CD4-positive, alpha-beta T cell treated with Interleukin-21 for 1 hour (primary cell): ENCODE measurements around the gene CDRT15.
A peak's percentile ranks its signal among the peaks of the same experiment; 100 is the strongest.
"Not testable (repeated sequence)": the region's sequence is repeated elsewhere in the genome, so short reads cannot be mapped to it uniquely, and the experiment has no call there.

Experiments used
- DNase-seq: peaks from one replicate; pipeline ENCODE4 v3.0.0-alpha.2; 2020

Gene CDRT15

DNA sequence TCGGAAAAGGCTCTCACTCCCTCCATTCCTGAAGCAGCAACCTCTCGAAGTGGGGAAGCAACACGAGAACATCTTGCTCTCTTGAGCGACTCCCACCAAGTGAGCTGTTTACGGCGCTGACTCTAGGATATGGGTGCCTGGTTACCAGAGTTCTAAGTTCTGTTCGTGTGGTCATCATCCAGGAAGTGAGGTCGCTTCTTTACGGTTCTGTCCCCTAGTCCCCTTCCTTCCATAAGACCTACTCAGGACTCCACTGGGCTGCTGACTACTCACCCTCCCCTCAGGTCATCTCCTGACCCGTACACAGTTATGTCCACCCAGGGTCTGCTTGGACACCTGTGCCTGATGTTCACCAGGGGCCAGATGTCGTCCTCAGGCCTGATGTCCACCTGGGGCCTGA lies at the start of gene CDRT15:
Gene CDRT15 (minus strand): TSS at position 101 of the 400 bp plus-strand sequence. CDS start 29 bp downstream, at position 72.
- DNase-seq, result not testable (repeated sequence)

GRCh38 chr17:14282726-14283125 lies 46.1 kb upstream of the CDRT15 start:
- DNase-seq, result no peak

- DNase-seq, result no peak
Measured at GRCh38 chr17:14281530-14281929, 44.9 kb upstream of the CDRT15 start.

DNA sequence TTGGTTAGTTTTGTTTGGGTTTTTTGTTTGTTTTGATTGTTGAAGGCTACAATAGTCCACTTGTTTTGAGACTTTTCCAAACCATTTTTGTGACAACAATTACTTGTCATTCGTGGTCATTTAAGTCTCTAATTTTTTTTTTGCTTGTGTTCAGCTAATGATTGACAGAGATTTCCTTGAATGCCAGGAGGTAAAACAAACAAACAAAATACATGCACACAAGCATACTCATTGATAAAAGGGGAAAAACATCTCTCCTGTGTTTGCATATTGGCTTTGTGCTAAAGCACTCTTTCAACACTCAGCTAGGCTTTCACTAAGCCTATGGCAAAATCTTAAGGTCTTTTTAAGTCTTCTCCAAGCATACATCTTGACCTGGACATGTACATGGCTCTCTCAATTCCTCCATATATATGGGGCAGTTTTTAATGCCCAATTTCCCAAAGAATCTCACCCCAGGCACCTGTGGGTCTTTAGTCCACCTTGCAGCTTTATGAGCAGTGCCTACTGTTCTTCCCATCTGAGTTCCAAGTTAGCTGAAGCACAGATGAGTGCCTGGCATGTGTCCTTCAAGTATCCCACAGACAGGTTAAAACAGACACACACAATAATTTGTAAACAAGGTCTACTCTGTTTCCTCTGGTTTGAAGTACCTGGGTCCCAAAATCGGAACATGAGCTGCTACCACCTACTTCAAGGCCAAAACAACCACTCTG lies 40.0 kb upstream of the CDRT15 start:
- no peak for DNase-seq

- no peak for DNase-seq
Measured at GRCh38 chr17:14270508-14270907, 33.8 kb upstream of the CDRT15 start.

GRCh38 chr17:14269473-14269872 lies 32.8 kb upstream of the CDRT15 start:
- no peak for DNase-seq

DNA sequence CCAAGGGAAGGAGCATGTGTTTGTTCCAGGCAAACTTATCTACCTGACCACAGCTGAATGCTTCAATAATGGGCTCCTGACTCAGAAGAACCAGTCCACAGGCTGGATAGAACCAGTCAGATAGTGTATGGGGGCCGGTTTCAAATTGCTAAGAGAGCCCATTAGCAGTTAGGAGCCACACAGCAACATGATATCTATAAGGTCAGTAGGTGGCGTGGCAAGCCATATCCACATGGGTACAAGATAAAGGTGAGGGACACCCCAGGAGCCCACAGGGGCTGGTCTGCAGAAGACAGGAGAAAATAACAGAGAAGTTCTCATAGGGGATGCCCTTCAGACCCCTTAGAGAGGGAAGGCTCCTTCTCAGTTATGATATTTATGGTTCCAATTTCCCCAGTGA lies 31.6 kb upstream of the CDRT15 start:
- DNase-seq, result peak; percentile 18

GRCh38 chr17:14261406-14261805 lies 24.7 kb upstream of the CDRT15 start:
- DNase-seq, result no peak

DNA sequence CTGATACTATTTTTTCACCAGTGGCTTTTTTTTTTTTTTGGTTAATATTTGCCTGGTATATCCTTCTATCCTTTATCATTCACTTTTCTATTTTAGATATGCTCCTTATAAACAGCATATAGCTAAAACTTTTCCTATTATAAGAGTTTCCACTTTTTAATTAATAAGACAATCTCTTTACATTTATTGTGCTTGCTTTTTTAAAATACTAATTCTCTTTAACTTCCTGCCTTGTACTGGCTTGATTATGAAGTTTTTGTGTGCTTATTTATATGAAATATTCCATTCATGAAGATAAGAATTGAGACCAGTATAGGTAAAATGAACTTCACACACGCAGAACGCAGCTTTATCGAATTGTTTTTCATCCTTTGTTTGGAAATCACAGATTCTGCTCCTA lies 9.0 kb upstream of the CDRT15 start:
- no peak for DNase-seq

DNA sequence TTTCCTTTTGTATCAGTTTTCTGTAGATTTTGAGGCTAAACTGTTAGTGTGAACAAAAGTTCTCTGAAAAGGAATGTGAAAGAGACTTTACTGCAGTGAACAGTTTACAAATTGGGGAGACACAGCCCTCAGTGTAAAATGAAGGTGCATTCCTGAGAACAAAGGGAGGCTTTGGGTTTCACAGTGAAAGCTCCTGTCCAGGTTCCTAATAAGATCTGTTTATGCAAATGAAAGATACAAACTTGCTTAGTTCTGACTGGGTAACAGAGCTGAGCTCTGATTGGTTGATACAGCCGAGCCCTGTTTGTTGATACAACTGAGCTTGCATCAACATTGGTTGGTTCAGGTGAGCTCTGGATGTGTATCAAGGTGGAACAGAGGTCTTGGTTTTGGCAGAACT lies 8.3 kb upstream of the CDRT15 start:
- no peak for DNase-seq

DNA sequence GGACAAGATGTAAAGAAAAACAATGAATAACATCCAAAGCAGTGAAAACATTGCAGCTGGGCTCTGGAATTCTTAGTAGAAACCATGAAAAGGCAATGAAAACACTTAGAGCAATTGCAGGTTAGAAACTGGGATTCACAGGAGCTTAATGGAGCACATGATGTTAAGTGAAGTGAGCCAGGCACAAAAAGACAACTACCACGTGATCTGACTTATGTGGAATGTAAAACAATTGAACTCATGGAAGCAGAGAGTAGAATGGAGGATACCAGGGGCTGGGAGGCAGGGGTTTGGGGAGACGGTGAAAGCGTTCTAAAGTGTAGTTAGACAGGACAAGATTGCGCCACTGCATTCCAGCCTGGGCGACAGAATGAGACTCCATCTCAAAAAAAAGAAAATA lies 2.6 kb upstream of the CDRT15 start:
- DNase-seq, result not testable (repeated sequence)

DNA sequence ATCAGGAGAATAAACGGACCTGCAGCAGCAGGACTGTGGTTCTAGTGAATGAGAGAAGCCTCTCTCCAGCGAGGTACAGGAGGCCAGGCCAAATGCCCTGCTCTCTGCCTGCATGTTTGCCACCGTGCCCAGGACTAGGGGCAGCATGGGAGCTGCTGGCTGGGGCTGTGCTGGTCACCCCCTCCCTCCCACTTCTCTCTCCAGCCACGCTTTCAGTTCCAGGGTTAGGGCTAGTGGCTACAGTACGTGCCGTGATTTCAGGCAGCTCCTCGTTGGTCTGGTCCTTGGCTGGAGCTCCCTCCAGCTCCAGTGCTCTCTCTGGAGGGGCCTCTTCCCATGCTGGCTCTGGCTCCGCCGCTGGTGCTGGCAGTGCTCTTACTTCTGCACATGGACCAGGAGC lies 630 bp downstream of the CDRT15 start:
- DNase-seq, result not testable (repeated sequence)

DNA sequence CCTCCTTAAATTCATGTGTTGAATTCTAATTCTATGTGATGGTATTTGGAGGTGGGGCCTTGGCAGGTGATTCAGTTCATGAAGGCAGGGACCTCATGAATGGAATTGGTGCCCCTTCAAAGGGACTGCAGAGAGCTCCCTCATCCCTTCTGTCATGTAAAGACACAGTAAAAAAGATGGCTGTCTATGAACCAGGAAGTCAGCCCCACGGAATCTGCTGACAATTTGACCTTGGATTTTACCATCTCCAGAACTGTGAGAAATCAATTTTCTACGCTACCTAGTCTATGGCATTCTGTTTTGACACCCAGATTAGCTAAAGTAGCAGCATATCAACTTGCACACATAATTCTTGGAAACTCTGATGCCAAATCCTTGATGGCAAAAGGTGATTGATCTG lies 1.6 kb downstream of the CDRT15 start:
- not testable (repeated sequence) for DNase-seq

GRCh38 chr17:14231187-14231586 lies 5.5 kb downstream of the CDRT15 start:
- not testable (repeated sequence) for DNase-seq

DNA sequence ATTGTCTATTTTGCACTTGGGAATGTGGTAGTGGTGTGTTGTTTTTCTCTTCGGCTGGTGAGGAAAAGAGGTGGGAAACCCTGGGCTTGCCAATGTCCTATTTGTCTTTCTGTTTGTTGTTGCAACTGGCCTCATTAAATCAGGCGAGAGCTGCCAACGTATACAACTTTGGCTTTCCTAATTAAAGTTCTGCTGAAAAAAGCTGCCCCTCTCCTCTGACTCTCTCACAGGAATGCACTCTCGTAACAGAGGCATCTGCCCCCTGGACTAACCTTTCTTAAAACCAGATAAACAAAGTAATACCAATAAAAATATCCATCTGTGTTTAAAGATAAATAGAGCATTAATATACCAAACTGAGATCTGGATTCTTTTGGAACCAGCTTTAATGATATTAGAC lies 7.8 kb downstream of the CDRT15 start:
- no peak for DNase-seq

DNA sequence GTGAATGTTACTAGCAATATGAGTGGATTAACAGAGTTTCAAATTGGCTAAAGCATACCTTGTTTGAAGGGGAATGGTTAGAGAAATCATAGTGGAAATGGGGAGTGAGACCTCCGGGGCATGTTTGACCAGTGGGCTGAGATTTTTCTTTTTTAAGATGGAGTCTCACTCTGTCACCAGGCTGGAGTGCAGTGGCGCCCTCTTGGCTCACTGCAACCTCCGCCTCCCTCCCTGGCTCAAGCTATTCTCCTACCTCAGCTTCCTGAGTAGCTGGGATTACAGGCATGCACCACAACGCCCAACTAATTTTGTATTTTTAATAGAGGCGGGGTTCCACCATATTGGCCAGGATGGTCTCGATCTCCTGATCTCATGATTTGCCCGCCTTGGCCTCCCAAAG lies 9.6 kb downstream of the CDRT15 start:
- no peak for DNase-seq

GRCh38 chr17:14225254-14225980 lies 11.2 kb downstream of the CDRT15 start:
- no peak for DNase-seq

- DNase-seq, result no peak
Measured at GRCh38 chr17:14222611-14223010, 14.1 kb downstream of the CDRT15 start.

DNA sequence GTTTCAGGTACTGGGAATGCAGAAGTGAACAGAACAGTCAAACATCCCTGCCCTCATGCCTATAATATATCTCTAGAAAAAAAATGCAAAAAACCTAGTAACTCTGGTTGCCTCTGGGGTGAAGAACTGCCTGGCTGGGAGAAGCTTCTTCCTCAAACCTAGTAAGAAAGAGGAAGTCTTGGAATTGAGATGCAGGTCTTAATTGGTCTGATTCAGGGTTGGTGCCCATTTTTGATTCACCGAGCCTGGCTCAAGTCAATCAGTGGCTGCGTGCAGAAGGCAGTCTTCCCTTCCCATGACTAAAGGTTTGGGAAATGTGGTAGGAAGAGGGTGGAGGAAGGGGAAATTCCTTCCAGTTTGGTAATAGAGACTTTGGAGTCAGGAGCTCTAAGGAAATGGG lies 22.4 kb downstream of the CDRT15 start:
- DNase-seq, result no peak

GRCh38 chr17:14212401-14212800 lies 24.3 kb downstream of the CDRT15 start:
- DNase-seq, result no peak

- DNase-seq, result no peak
Measured at GRCh38 chr17:14211801-14212200, 24.9 kb downstream of the CDRT15 start.

DNA sequence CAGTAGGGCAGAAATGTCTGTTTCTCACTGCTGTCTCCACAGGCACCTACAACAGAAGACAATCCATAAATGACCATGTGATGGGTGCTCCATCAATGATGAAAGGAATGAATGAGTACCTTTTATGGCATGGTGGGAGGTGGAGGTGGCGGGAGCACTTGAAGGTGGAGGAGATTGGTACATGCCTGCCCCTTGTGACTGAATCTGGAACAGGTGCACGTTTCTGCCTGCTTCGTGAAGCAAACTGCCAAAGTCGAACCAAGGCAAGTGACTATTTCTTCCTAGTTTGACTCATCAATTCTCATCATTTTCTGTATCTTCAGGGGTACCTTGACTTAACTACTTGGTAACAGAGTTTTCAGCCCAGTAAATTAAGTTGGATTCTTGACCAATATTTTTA lies 25.4 kb downstream of the CDRT15 start:
- no peak for DNase-seq

DNA sequence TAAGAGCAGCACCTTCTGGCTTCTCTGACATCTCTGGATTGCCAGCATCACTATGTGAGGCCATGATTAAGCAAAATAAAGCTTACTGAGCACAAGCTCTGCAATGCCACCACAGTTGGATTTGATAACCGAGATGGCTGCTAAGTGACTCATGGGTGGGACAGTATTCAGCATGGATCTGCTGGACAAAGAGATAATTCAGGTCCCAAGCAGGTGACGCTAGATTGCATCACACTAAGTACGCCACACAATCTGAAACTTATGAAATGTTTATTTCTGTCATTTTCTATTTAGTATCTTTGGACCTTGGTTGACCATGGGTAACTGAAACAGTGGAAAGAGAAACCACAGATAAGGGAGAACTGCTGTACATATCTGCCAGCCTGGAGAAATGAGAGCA lies 27.4 kb downstream of the CDRT15 start:
- no peak for DNase-seq

DNA sequence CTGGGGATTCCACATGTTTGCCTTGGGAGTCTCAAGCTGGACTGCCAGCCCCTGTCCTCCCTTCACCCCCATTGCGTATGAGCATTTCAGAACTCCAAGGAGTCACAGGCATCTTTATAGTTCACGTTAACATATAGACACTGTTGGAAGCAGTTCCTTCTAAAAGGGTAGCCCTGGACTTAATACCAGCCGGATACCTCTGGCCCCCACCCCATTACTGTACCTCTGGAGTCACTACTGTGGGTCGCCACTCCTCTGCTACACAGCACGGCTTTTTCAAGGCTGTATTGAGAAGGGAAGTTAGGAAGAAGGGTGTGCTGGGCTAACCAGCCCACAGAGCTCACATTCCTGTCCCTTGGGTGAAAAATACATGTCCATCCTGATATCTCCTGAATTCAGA lies 28.9 kb downstream of the CDRT15 start:
- no peak for DNase-seq

DNA sequence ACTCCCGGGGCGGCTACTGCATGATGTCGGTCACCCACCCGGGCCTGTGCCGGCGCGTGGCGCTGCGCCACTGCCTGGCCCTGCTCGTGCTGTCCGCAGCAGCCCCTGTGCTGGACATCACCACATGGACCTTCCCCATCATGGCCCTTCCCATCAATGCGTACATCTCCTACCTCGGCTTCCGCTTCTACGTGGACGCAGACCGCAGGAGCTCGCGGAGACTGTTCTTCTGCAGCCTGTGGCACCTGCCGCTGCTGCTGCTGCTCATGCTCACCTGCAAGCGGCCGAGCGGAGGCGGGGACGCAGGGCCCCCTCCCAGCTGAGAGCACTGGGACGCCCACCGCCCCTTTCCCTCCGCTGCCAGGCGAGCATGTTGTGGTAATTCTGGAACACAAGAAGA lies 29.8 kb downstream of the CDRT15 start:
- no peak for DNase-seq
